K562 (cell line): Measurements from ENCODE around the gene HLA-DRB5. TPM values are rescaled to one million over a fixed set of nuclear protein-coding genes. Genes with fewer than 3 reads are reported as not detected.

Source experiments
- ATAC-seq: fragments of 200-7000 bp; cut with Tn5 transposase; 3 replicates; pipeline ENCODE4 v1.9.1; 2020; ENCODE audit warnings: moderate library complexity
- Bru-seq: library from RNA; stranded (reverse); fragments of 400-500 nt; gene quantifications from one replicate; lab custom pipeline; 2021; lab: Mats Ljungman, UMichigan
- BruChase-seq, 2 experiments: library from RNA; stranded (reverse); fragments of 400-500 nt; gene quantifications; one replicate each; lab custom pipeline; 2021; lab: Mats Ljungman, UMichigan
- BruUV-seq: library from RNA; stranded (reverse); fragments of 400-500 nt; replicated peaks from 2 replicates; lab custom pipeline; 2021; lab: Mats Ljungman, UMichigan
- CTCF ChIA-PET: fragments of 300-600 bp; formaldehyde crosslinking; extraction: SDS; loops from one replicate; lab custom pipeline; 2021; ENCODE audit warnings: low intra/inter-chr PET ratio; lab: Yijun Ruan, JAX
- POLR2A ChIA-PET: fragments of 300-600, 350-650 bp; sonication (Branson Sonifier 250); formaldehyde crosslinking; extraction: SDS; loops from one replicate; lab custom pipeline; 2021; ENCODE audit warnings: antibody characterized with exemption, inconsistent platforms; lab: Yijun Ruan, JAX
- DNase-seq, 4 experiments: peaks; one replicate each; pipeline versions ENCODE4 v3.0.0 to v3.0.0-alpha.2; 2011 to 2018; ENCODE audit warnings: low spot score in 3 of 4, mixed read lengths in 3 of 4; ENCODE audit errors: extremely low read depth in 1 of 4
- FAIRE-seq: peaks from 2 replicates; lab custom pipeline; 2011; peaks lifted over from hg19 to GRCh38; lab: Jason Lieb, UNC
- H2AFZ ChIP-seq: 2 replicates; pipeline ENCODE4 v1.6.0; 2011; ENCODE audit warnings: low read depth, low read length, control low read depth, inconsistent platforms
- H3K27ac ChIP-seq: fragments of 200-600 bp; 3 replicates; pipeline ENCODE4 v1.8.0; 2011; ENCODE audit warnings: low read depth, mild to moderate bottlenecking, control low read depth, inconsistent platforms, low read length, moderate library complexity, mixed read lengths; ENCODE audit errors: extremely low read depth
- H3K27me3 ChIP-seq, 2 experiments: fragments of 300-600 bp in 1 of 2; 2 replicates in 1 of 2; 3 replicates in 1 of 2; pipeline versions ENCODE4 v1.6.0 to v1.8.0; 2011; ENCODE audit warnings: inconsistent platforms in 2 of 2, low read length in 2 of 2, mild to moderate bottlenecking in 1 of 2, mixed read lengths in 1 of 2, moderate library complexity in 1 of 2; ENCODE audit not compliant: control insufficient read depth in 2 of 2, insufficient read depth in 2 of 2
- H3K36me3 ChIP-seq: fragments of 300-600 bp; 3 replicates; pipeline ENCODE4 v1.8.0; 2011; ENCODE audit warnings: mild to moderate bottlenecking, low read length, inconsistent platforms; ENCODE audit not compliant: control insufficient read depth, insufficient read depth
- H3K4me1 ChIP-seq, 2 experiments: fragments of 200-600 bp in 1 of 2; replicated peaks in 1 of 2; 2 replicates in 1 of 2; 3 replicates in 1 of 2; pipeline versions ENCODE4 v1.5.1 to v1.8.0; 2011; ENCODE audit warnings: inconsistent platforms in 2 of 2, low read length in 2 of 2, mild to moderate bottlenecking in 1 of 2, mixed read lengths in 1 of 2, moderate library complexity in 1 of 2; ENCODE audit not compliant: control insufficient read depth in 2 of 2, insufficient read depth in 2 of 2
- H3K4me2 ChIP-seq: 2 replicates; pipeline ENCODE4 v1.6.1; 2011; ENCODE audit warnings: low read length, control low read depth, inconsistent platforms, mixed read lengths; ENCODE audit not compliant: insufficient read depth
- H3K4me3 ChIP-seq: fragments of 200-600 bp; sonication (generic), shearing (Covaris generic); 2 replicates; pipeline ENCODE4 v1.5.1; 2016; ENCODE audit warnings: control low read depth, inconsistent platforms
- H3K79me2 ChIP-seq: fragments of 200-600 bp; 3 replicates; pipeline ENCODE4 v1.8.0; 2011; ENCODE audit warnings: low read length, inconsistent platforms; ENCODE audit not compliant: control insufficient read depth, insufficient read depth
- H3K9ac ChIP-seq, 2 experiments: 2 replicates each; pipeline versions ENCODE4 v1.6.0 to v1.6.1; 2011; ENCODE audit warnings: low read depth in 2 of 2, low read length in 2 of 2, control low read depth in 1 of 2, inconsistent platforms in 1 of 2, mild to moderate bottlenecking in 1 of 2, mixed read lengths in 1 of 2; ENCODE audit not compliant: insufficient read depth in 1 of 2
- H3K9me1 ChIP-seq: one replicate; pipeline ENCODE4 v1.6.0; 2011; ENCODE audit warnings: inconsistent platforms, mild to moderate bottlenecking, low read length, moderate library complexity; ENCODE audit not compliant: control insufficient read depth, insufficient read depth
- H3K9me3 ChIP-seq: replicated peaks from 2 replicates; pipeline ENCODE4 v1.5.1; 2011; ENCODE audit warnings: low read depth, low read length, inconsistent platforms; ENCODE audit not compliant: control insufficient read depth, insufficient read depth
- H4K20me1 ChIP-seq: replicated peaks from 2 replicates; pipeline ENCODE4 v1.6.1; 2011; ENCODE audit warnings: low read length, inconsistent platforms, mixed read lengths; ENCODE audit not compliant: control insufficient read depth, insufficient read depth
- ARNT ChIP-seq, 2 experiments: fragments of 450-650 bp; IDR thresholded peaks; 2 replicates each; pipeline ENCODE4 v1.6.1; 2016; ENCODE audit warnings: mild to moderate bottlenecking in 1 of 2
- CBX8 ChIP-seq: fragments of 200-600 bp; sonication (generic); IDR thresholded peaks from 2 replicates; pipeline ENCODE4 v1.6.1; 2012; ENCODE audit warnings: borderline replicate concordance, mixed run types, low read depth, mild to moderate bottlenecking, moderate library complexity, mixed read lengths, low read length, control low read depth, inconsistent platforms; ENCODE audit not compliant: poor library complexity, severe bottlenecking; ENCODE audit errors: extremely low read depth
- RFX5 ChIP-seq: IDR thresholded peaks from 2 replicates; pipeline ENCODE4 v1.6.1; 2011; ENCODE audit warnings: low read depth, mild to moderate bottlenecking, improper control_type of control experiment, low read length
- SAFB ChIP-seq: fragments of 200-400 bp; formaldehyde crosslinking; IDR thresholded peaks from 2 replicates; pipeline ENCODE4 v1.6.1; 2017; ENCODE audit warnings: low read depth, low read length, borderline replicate concordance
- WGBS: fragments of 100-300 bp; shearing (Covaris generic); methylation state at CpG from one replicate; pipeline ENCODE4 v1.1.6; 2016; ENCODE audit warnings: low coverage, mixed read lengths; ENCODE audit not compliant: insufficient coverage; ENCODE audit errors: missing lambda C conversion rate; 5-methylcytosine and 5-hydroxymethylcytosine counted together
- in situ Hi-C: fragments of 300-500 bp; cut with MboI; formaldehyde crosslinking; loops from 4 replicates; pipeline ENCODE4 v1.15.0; 2018; ENCODE audit warnings: inconsistent platforms, mixed read lengths
- intact Hi-C: fragments of 100-400 bp; cut with micrococcal nuclease; formaldehyde crosslinking; loops from 2 replicates; pipeline ENCODE4 v1.14.2; 2022
- long read RNA-seq, 3 experiments: library from polyadenylated mRNA in 2 of 3; library from RNA in 1 of 3; unstranded in 2 of 3; stranded (forward) in 1 of 3; transcript quantifications; one replicate each; pipeline ENCODE4 v2.0.0, GENCODE V29; 2019 to 2022
- polyA minus RNA-seq, 3 experiments: library from RNA; depleted of rRNA, polyadenylated mRNA; stranded (reverse); fragments of >200 nt; gene quantifications; 2 replicates each; pipeline ENCODE4 v1.2.3, GENCODE V29; 2011
- polyA plus RNA-seq, 8 experiments: library from polyadenylated mRNA; depleted of rRNA in 4 of 8; stranded (reverse) in 5 of 8; unstranded in 3 of 8; fragments of >200 nt; fragmentation: Nextera tagmentation in 2 of 8; fragmentation: Illumina TruSeq in 1 of 8; extraction: Ambion mirVana in 2 of 8; extraction: Trizol in 1 of 8; gene quantifications; 2 replicates each; pipeline versions ENCODE4 v1.2.1 to v1.2.3, GENCODE V29; 2011 to 2014; ENCODE audit warnings: inconsistent platforms in 1 of 8, missing spikeins in 1 of 8
- total RNA-seq, 7 experiments: library from RNA; depleted of rRNA in 6 of 7; stranded (reverse); fragments of >200 nt in 6 of 7; fragmentation: Illumina TruSeq in 2 of 7; extraction: Trizol in 2 of 7; gene quantifications; 2 replicates each; pipeline versions ENCODE4 v1.2.1 to v1.2.3, GENCODE V29; 2011 to 2021; ENCODE audit warnings: low replicate concordance in 1 of 7

HLA-DRB5 gene
- total RNA-seq (2011; cell fraction: chromatin; rRNA removed; ENCODE audit: low replicate concordance), result not detected in 2 replicates
- total RNA-seq (2011; cell fraction: nucleolus; rRNA removed), result not detected in 2 replicates
- total RNA-seq (2011; cell fraction: nucleoplasm; rRNA removed), result not detected in 2 replicates
- total RNA-seq (2014; rRNA removed), result not detected in 2 replicates
- not detected in 2 replicates for total RNA-seq (2014; rRNA removed; fragmentation: Illumina TruSeq; extraction: Trizol)
- total RNA-seq (2015; rRNA removed; fragmentation: Illumina TruSeq; extraction: Trizol), result not detected in 2 replicates
- 0.27 TPM in 1 of 2 replicates, not detected in the other for total RNA-seq (2021)
- polyA plus RNA-seq (2011; rRNA removed), result not detected in 2 replicates
- not detected in 2 replicates for polyA plus RNA-seq (2011; cell fraction: cytosol; rRNA removed)
- polyA plus RNA-seq (2011; cell fraction: nucleus; rRNA removed), result not detected in 2 replicates
- not detected in 2 replicates for polyA plus RNA-seq (2012)
- not detected in 2 replicates for polyA plus RNA-seq (2014; fragmentation: Illumina TruSeq; extraction: Trizol)
- not detected for polyA plus RNA-seq (2014; fragmentation: Nextera tagmentation; extraction: Ambion mirVana)
- not detected in 2 replicates for polyA plus RNA-seq (2014; rRNA removed)
- not detected in 2 replicates for polyA minus RNA-seq (2011; rRNA and poly(A)+ RNA removed)
- polyA minus RNA-seq (2011; cell fraction: cytosol; rRNA and poly(A)+ RNA removed), result not detected in 2 replicates
- polyA minus RNA-seq (2011; cell fraction: nucleus; rRNA and poly(A)+ RNA removed), result not detected in 2 replicates
- Bru-seq, nascent RNA, result not detected
- BruChase-seq, experiment 1, labeled RNA remaining after a 2-hour chase, result not detected
- BruChase-seq, experiment 2, labeled RNA remaining after a 6-hour chase, result not detected
- long read RNA-seq, experiment 1, result 0 reads
- long read RNA-seq, experiment 2, result 0 reads
- long read RNA-seq, experiment 3, result 0 reads

DNA sequence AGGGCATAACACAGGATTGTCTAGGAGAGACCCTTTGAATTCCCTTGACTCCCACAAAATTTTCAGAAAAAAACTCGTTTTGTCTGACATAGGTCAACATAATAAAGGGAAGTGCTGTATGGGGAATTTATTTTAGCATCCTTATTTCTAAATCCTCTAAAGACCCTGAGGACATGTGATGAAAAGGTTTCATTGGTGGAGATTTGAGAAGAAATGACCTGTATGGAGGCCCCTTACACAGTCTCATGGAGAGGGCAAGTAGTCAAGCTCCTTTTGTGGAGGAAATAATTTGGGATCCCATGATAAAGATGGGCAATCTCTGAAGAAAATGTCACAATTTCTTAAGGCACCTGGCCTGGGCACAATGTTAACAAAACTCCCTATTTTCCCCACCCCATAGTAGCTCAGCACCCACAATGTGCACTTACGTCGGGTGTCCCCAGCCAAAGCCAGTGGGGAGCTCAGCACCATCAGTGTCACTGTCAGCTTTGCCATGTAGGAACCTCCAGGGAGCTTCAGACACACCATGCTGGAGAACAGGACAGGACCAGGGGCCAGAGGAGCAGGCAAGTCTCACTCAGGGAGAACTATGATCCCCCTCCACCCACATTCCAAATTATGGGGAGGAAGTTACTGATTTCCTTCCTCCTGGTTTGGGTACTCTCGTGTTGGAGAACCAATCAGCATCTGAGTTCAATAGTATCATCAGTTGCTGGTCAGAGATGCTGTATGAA is at the start of gene HLA-DRB5:
Gene HLA-DRB5, minus strand, starts transcription at position 591 of the 734 bp plus-strand sequence. Its CDS starts 63 bp downstream, at position 528.
- POLR2A ChIA-PET, result interaction anchor here (0.9 kb wide), 1 partner anchor 59 kb away, joined by 3 read pairs; the partner anchor contains the start of gene HLA-DRB1

More for the DNA sequence above, at the start of gene HLA-DRB5:
- H3K4me1 ChIP-seq, result no peaks in the 10 kb centered on the region
- H2AFZ ChIP-seq, result no peak within 1 kb of the TSS
- TF ChIP-seq SAFB, result no peak
- peak; percentile 81; the same call in 1 of the 2 replicates for TF ChIP-seq RFX5
- no peak for TF ChIP-seq ARNT (IDR thresholded peaks at IDR 0.05)
- no peak for TF ChIP-seq CBX8
- ATAC-seq, result no peak
- BruUV-seq, result no TSS peak
- no peak within 1 kb of the TSS for H3K27ac ChIP-seq
- FAIRE-seq, result no peak
- DNase-seq, result no peak
- no peaks in the 10 kb centered on the region for H3K9me3 ChIP-seq
- no peaks in the 10 kb centered on the region for H4K20me1 ChIP-seq
- intact Hi-C loops (no loop called here), in situ Hi-C loops (loop anchor here (5.0 kb wide), 1 partner anchor 57 kb away; the partner anchor contains the start of gene HLA-DRB1)
- H3K27me3 ChIP-seq, result no peaks in the 10 kb centered on the region
- no peak within 1 kb of the TSS for H3K4me2 ChIP-seq
- 0% methylated on average over 3 of the region's 4 CpGs for WGBS
- H3K4me3 ChIP-seq, result no peak within 1 kb of the TSS
- CTCF ChIA-PET, result no interaction called here
- H3K36me3 ChIP-seq, result no peaks in the 10 kb centered on the region
- no peaks in the 10 kb centered on the region for H3K9me1 ChIP-seq
- no peaks in the 10 kb centered on the region for H3K79me2 ChIP-seq
- H3K9ac ChIP-seq, result no peak within 1 kb of the TSS
